Fibroblast of the aortic adventitia (primary cell): ENCODE results near the gene SPOCD1. TPM values are rescaled to one million over a fixed set of nuclear protein-coding genes. Genes with fewer than 3 reads are reported as not detected.

Source experiments
- DNase-seq: peaks from one replicate; pipeline ENCODE4 v3.0.0-alpha.2; 2010; ENCODE audit warnings: low read depth
- H3K4me3 ChIP-seq: 2 replicates; pipeline ENCODE4 v1.5.1; 2011; ENCODE audit warnings: low read depth, mild to moderate bottlenecking, control low read depth, low read length, moderate library complexity
- total RNA-seq: library from RNA; depleted of rRNA; stranded (reverse); fragments of >200 nt; gene quantifications from 2 replicates; pipeline ENCODE4 v1.2.3, GENCODE V29; 2012; ENCODE audit warnings: low replicate concordance
- TF ChIP-seq, protein P1 (sequence below): IDR thresholded peaks from 2 replicates; pipeline ENCODE4 v1.5.1; 2011; ENCODE audit warnings: mild to moderate bottlenecking, low read length, control low read depth, inconsistent platforms; ENCODE audit not compliant: insufficient read depth

The SPOCD1 gene
- total RNA-seq, 1 donor, result 37.2 TPM

DNA sequence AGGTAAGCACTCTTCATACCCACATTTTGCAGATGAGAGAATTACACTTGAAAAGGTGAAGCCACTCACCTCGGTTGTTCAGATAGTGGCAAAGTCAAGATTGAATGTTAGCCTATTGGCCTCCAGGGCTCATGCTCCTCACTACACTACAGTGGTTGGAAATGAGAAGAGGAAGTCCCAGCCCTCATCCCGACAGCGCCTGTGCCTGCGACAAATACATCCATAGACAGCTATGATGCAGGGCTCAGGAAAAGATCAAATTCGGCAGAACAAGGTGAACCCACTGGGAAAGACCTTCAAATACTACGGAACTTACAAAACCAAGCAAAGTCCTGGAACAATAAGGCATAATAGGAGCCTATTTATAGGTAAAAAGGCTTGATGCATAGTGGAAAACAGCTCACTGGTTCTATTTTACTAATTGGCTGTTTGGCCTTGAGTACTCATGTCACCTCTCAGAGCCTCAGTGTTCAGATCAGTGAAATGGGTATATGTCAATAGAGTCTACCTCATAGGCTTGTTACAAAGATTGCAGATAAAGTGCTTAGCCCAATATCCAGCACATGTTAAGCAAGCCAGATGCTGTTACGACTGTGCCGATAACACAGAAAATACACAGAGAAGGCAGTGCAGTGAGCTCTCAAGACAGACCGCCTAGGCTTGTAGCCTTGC lies 3.5 kb downstream of the SPOCD1 start:
- no peak for DNase-seq
- no peak overlapping the region for H3K4me3 ChIP-seq
- TF ChIP-seq, protein P1, sequence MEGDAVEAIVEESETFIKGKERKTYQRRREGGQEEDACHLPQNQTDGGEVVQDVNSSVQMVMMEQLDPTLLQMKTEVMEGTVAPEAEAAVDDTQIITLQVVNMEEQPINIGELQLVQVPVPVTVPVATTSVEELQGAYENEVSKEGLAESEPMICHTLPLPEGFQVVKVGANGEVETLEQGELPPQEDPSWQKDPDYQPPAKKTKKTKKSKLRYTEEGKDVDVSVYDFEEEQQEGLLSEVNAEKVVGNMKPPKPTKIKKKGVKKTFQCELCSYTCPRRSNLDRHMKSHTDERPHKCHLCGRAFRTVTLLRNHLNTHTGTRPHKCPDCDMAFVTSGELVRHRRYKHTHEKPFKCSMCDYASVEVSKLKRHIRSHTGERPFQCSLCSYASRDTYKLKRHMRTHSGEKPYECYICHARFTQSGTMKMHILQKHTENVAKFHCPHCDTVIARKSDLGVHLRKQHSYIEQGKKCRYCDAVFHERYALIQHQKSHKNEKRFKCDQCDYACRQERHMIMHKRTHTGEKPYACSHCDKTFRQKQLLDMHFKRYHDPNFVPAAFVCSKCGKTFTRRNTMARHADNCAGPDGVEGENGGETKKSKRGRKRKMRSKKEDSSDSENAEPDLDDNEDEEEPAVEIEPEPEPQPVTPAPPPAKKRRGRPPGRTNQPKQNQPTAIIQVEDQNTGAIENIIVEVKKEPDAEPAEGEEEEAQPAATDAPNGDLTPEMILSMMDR, result no peak

GRCh38 chr1:31811605-31812004 lies 4.2 kb downstream of the SPOCD1 start:
- no peak overlapping the region for H3K4me3 ChIP-seq
- peak; percentile 40 for DNase-seq
- TF ChIP-seq, protein P1, result no peak

DNA sequence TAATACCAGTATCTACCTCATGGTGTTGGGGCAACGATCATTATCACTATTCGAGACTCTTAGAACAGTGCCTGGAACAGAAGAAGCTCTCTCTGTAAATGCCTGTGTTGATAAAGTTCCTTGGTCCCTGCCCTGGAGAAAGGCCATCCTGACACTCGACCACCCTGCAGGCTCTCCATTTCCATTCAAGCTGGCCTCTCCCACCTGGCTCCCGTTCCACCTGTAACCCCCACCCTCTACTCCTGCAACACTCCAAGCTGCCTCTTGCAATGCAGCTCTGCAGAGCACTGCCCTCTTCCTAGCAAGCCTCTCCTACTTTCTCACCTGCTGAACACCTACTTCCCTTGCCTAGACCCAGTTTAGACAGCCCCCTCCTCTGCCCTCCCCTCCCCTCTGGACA lies 6.1 kb downstream of the SPOCD1 start:
- H3K4me3 ChIP-seq, result no peak overlapping the region
- no peak for DNase-seq
- TF ChIP-seq, protein P1, result no peak

- TF ChIP-seq, protein P1, result no peak
- H3K4me3 ChIP-seq, result no peak overlapping the region
- DNase-seq, result no peak
These were observed 8.4 kb downstream of the SPOCD1 start for GRCh38 chr1:31807273-31808048.

DNA sequence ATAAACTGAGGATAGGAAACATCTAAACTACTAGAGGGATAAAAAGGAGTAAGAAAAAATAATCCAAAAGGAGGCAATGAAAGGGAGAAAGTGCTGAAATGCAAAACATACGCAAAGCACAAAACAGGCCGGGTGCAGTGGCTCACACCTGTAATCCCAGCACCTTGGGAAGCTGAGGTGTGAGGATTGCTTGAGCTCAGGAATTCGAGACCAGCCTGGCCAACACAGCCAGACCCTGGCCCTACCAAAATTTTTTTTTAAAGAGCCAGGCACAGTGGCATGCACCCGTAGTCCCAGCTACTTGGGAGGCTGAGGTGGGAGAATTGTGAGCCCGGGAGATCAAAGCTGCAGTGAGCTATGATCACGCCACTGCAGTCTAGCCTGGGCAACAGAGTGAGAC lies 10.5 kb downstream of the SPOCD1 start:
- TF ChIP-seq, protein P1, result no peak
- DNase-seq, result no peak
- no peak overlapping the region for H3K4me3 ChIP-seq

GRCh38 chr1:31804098-31804497 lies 11.7 kb downstream of the SPOCD1 start:
- no peak for DNase-seq
- TF ChIP-seq, protein P1, result no peak
- no peak overlapping the region for H3K4me3 ChIP-seq
